H9 (cell line): ENCODE data around the gene CD300LD. TPM values are rescaled to one million over a fixed set of nuclear protein-coding genes. Genes with fewer than 3 reads are reported as not detected.

Experiments used
- DNase-seq: peaks from one replicate; pipeline ENCODE4 v3.0.0-alpha.2; 2017
- H2AFZ ChIP-seq: one replicate; pipeline ENCODE4 v1.6.1; 2013; ENCODE audit warnings: mild to moderate bottlenecking, low read length, control low read depth, moderate library complexity
- H2AK5ac ChIP-seq: 2 replicates; pipeline ENCODE4 v1.6.1; 2013; ENCODE audit warnings: low read length, control low read depth, mixed read lengths; ENCODE audit not compliant: insufficient read length
- H2BK120ac ChIP-seq: one replicate; pipeline ENCODE4 v1.6.1; 2013; ENCODE audit warnings: low read depth, mild to moderate bottlenecking, low read length, control low read depth, inconsistent platforms; ENCODE audit not compliant: poor library complexity, severe bottlenecking
- H2BK12ac ChIP-seq: 2 replicates; pipeline ENCODE4 v1.6.1; 2013; ENCODE audit warnings: low read length, control low read depth, mixed read lengths, low read depth; ENCODE audit not compliant: insufficient read length
- H2BK15ac ChIP-seq: 2 replicates; pipeline ENCODE4 v1.6.1; 2013; ENCODE audit warnings: low read depth, low read length, control low read depth
- H2BK20ac ChIP-seq: one replicate; pipeline ENCODE4 v1.6.1; 2013; ENCODE audit warnings: low read depth, mild to moderate bottlenecking, low read length, control low read depth, inconsistent platforms; ENCODE audit not compliant: poor library complexity, severe bottlenecking
- H2BK5ac ChIP-seq: 2 replicates; pipeline ENCODE4 v1.6.1; 2013; ENCODE audit warnings: low read length, control low read depth, mixed read lengths; ENCODE audit not compliant: insufficient read length
- H3K14ac ChIP-seq: 2 replicates; pipeline ENCODE4 v1.6.1; 2013; ENCODE audit warnings: low read length, control low read depth; ENCODE audit not compliant: insufficient read depth
- H3K18ac ChIP-seq: 2 replicates; pipeline ENCODE4 v1.6.1; 2013; ENCODE audit warnings: low read depth, mild to moderate bottlenecking, mixed read lengths, low read length, control low read depth; ENCODE audit not compliant: insufficient read length
- H3K23ac ChIP-seq: 2 replicates; pipeline ENCODE4 v1.6.1; 2013; ENCODE audit warnings: low read length, control low read depth, mixed read lengths, low read depth; ENCODE audit not compliant: insufficient read length
- H3K23me2 ChIP-seq: 2 replicates; pipeline ENCODE4 v1.6.1; 2013; ENCODE audit warnings: low read depth, mild to moderate bottlenecking, mixed read lengths, low read length, control low read depth; ENCODE audit not compliant: insufficient read length, poor library complexity, severe bottlenecking
- H3K27ac ChIP-seq: 2 replicates; pipeline ENCODE4 v1.5.1; 2013; ENCODE audit warnings: low read length, control low read depth, mixed read lengths, low read depth; ENCODE audit not compliant: insufficient read length
- H3K27me3 ChIP-seq: 2 replicates; pipeline ENCODE4 v1.6.1; 2013; ENCODE audit warnings: low read length, control low read depth, inconsistent platforms; ENCODE audit not compliant: insufficient read depth
- H3K4ac ChIP-seq: 2 replicates; pipeline ENCODE4 v1.6.1; 2013; ENCODE audit warnings: low read depth, mild to moderate bottlenecking, control low read depth, inconsistent platforms, low read length, moderate library complexity
- H3K4me1 ChIP-seq: 2 replicates; pipeline ENCODE4 v1.6.1; 2013; ENCODE audit warnings: low read length, control low read depth, inconsistent platforms; ENCODE audit not compliant: insufficient read depth
- H3K4me2 ChIP-seq: 2 replicates; pipeline ENCODE4 v1.6.1; 2013; ENCODE audit warnings: low read length, control low read depth, mixed read lengths; ENCODE audit not compliant: insufficient read length, insufficient read depth
- H3K56ac ChIP-seq: 2 replicates; pipeline ENCODE4 v1.6.1; 2013; ENCODE audit warnings: low read depth, mild to moderate bottlenecking, mixed read lengths, low read length, control low read depth; ENCODE audit not compliant: insufficient read length
- H3K79me1 ChIP-seq: 2 replicates; pipeline ENCODE4 v1.6.1; 2013; ENCODE audit warnings: low read depth, mild to moderate bottlenecking, moderate library complexity, low read length, control low read depth, inconsistent platforms; ENCODE audit not compliant: insufficient read depth, poor library complexity, severe bottlenecking
- H3K79me2 ChIP-seq: 2 replicates; pipeline ENCODE4 v1.6.1; 2013; ENCODE audit warnings: low read length, control low read depth, inconsistent platforms; ENCODE audit not compliant: insufficient read depth
- H3K9ac ChIP-seq: 2 replicates; pipeline ENCODE4 v1.6.1; 2013; ENCODE audit warnings: low read length, control low read depth, mixed read lengths; ENCODE audit not compliant: insufficient read length; ENCODE audit errors: extremely low read depth
- H3K9me3 ChIP-seq: one replicate; pipeline ENCODE4 v1.6.1; 2013; ENCODE audit warnings: low read depth, low read length, inconsistent platforms; ENCODE audit not compliant: control insufficient read depth
- H3T11ph ChIP-seq: one replicate; pipeline ENCODE4 v1.6.1; 2013; ENCODE audit warnings: mild to moderate bottlenecking, low read length, control low read depth, inconsistent platforms
- H4K20me1 ChIP-seq: one replicate; pipeline ENCODE4 v1.6.1; 2013; ENCODE audit not compliant: control insufficient read depth, insufficient read length, insufficient read depth
- H4K5ac ChIP-seq: 2 replicates; pipeline ENCODE4 v1.6.1; 2013; ENCODE audit warnings: low read depth, mild to moderate bottlenecking, mixed read lengths, low read length, control low read depth; ENCODE audit not compliant: insufficient read length
- H4K8ac ChIP-seq: replicated peaks from 2 replicates; pipeline ENCODE4 v1.6.1; 2013; ENCODE audit warnings: low read length, control low read depth, mixed read lengths, low read depth; ENCODE audit not compliant: insufficient read length
- H4K91ac ChIP-seq: 2 replicates; pipeline ENCODE4 v1.6.1; 2013; ENCODE audit warnings: low read depth, mild to moderate bottlenecking, moderate library complexity, mixed read lengths, low read length, control low read depth; ENCODE audit not compliant: insufficient read length
- H3K27ac Mint-ChIP-seq, 3 experiments: 2 replicates in 2 of 3; 3 replicates in 1 of 3; pipeline ENCODE4 v1.8.0; 2020 to 2021; ENCODE audit warnings: mixed read lengths in 3 of 3, mild to moderate bottlenecking in 1 of 3, moderate library complexity in 1 of 3
- H3K27me3 Mint-ChIP-seq: 2 replicates; pipeline ENCODE4 v1.8.0; 2021; ENCODE audit warnings: low read depth, mild to moderate bottlenecking, moderate library complexity, mixed read lengths
- H3K36me3 Mint-ChIP-seq, 3 experiments: 2 replicates in 2 of 3; 3 replicates in 1 of 3; pipeline ENCODE4 v1.8.0; 2020 to 2021; ENCODE audit warnings: low read depth in 3 of 3, mixed read lengths in 3 of 3; ENCODE audit not compliant: insufficient read depth in 1 of 3
- H3K4me1 Mint-ChIP-seq, 2 experiments: 2 replicates each; pipeline ENCODE4 v1.8.0; 2020; ENCODE audit warnings: mixed read lengths in 2 of 2
- H3K4me3 Mint-ChIP-seq, 2 experiments: 2 replicates in 1 of 2; 3 replicates in 1 of 2; pipeline ENCODE4 v1.8.0; 2020 to 2021; ENCODE audit warnings: mild to moderate bottlenecking in 2 of 2, mixed read lengths in 2 of 2, moderate library complexity in 1 of 2
- H3K9me3 Mint-ChIP-seq, 2 experiments: 2 replicates in 1 of 2; 3 replicates in 1 of 2; pipeline ENCODE4 v1.8.0; 2020; ENCODE audit warnings: mild to moderate bottlenecking in 2 of 2, mixed read lengths in 2 of 2, moderate library complexity in 1 of 2
- WGBS: extraction: QIAGEN DNeasy Blood & Tissue Kit; methylation state at CpG from one replicate; pipeline ENCODE4 v1.1.7; 2013; ENCODE audit warnings: missing lambda C conversion rate, low lambda C conversion rate, mixed read lengths; ENCODE audit not compliant: insufficient read length; ENCODE audit errors: extremely low coverage; 5-methylcytosine and 5-hydroxymethylcytosine counted together
- total RNA-seq: library from RNA; stranded (reverse); gene quantifications from 2 replicates; pipeline ENCODE4 v1.2.1, GENCODE V29; 2021
- TF ChIP-seq, protein P1 (sequence below): fragments of 200-600 bp; sonication (generic); conservative IDR thresholded peaks from 3 replicates; pipeline ENCODE4 v1.8.0; 2021; ENCODE audit warnings: antibody characterized with exemption, mild to moderate bottlenecking

CD300LD gene
- total RNA-seq, 1 experiment from 2014 or later: not detected

DNA sequence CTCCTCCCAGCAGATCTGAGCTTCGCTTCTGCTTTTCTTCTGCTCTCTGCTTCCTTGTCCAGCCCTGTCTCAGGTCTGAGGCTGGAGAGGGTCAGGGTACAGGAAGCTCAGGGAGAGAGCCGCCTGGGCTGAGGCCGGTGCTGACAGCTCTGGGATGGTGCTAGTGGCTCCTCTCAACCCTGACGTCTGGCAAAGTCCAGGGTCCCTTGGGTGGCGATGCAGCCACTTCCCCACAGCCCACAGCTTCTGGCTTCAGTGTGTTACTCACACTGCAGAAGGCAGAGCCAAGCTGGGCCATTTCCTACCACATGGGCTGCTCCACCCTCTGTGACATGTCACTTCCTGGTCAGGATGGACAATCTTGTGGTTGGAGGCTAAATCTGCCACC is 46.2 kb downstream of the CD300LD start, which contains the start of gene CD300C:
Gene CD300C, minus strand, starts transcription at position 273 of the 388 bp plus-strand sequence. CDS start 333 bp downstream, outside the sequence.
- Histone ChIP-seq H2BK20ac (no peak within 1 kb of the TSS), H3K9ac (no peak within 1 kb of the TSS), H3K23me2 (no peaks in the 10 kb centered on the region), H4K20me1 (no peaks in the 10 kb centered on the region), H3K9me3 (no peaks in the 10 kb centered on the region), H4K8ac (no peak within 1 kb of the TSS), H3K18ac (peak within 1 kb of the TSS; percentile 73), H4K91ac (no peak within 1 kb of the TSS), H3K27ac (no peak within 1 kb of the TSS), H3K79me2 (no peaks in the 10 kb centered on the region), H2AFZ (no peak within 1 kb of the TSS), H3K4me1 (no peaks in the 10 kb centered on the region), H2BK12ac (no peak within 1 kb of the TSS), H3K4ac (no peak within 1 kb of the TSS), H3T11ph (no peak within 1 kb of the TSS), H3K56ac (no peak within 1 kb of the TSS), H2BK120ac (no peak within 1 kb of the TSS), H2BK5ac (no peak within 1 kb of the TSS), H2BK15ac (no peak within 1 kb of the TSS), H3K79me1 (no peaks in the 10 kb centered on the region), H2AK5ac (no peak within 1 kb of the TSS), H4K5ac (no peak within 1 kb of the TSS), H3K23ac (no peak within 1 kb of the TSS), H3K14ac (no peak within 1 kb of the TSS; the same call in 1 of the 2 replicates), H3K27me3 (no peaks in the 10 kb centered on the region), H3K4me2 (no peak within 1 kb of the TSS)
- no peak for DNase-seq
- Mint-ChIP-seq H3K27ac (peak within 1 kb of the TSS in 1 of 3 experiments; percentile 88; a peak in 2 of 7 replicates), H3K27me3 (peaks cover 17% of the 10 kb centered on the region), H3K4me3 (no peak within 1 kb of the TSS), H3K9me3 (peaks cover 0 to 2% of the 10 kb centered on the region in 2 experiments; a peak in 1 of 5 replicates), H3K4me1 (no peaks in the 10 kb centered on the region), H3K36me3 (no peaks in the 10 kb centered on the region)
- WGBS: no CpG with 5 or more reads among the region's 5 CpGs
- TF ChIP-seq, protein P1, sequence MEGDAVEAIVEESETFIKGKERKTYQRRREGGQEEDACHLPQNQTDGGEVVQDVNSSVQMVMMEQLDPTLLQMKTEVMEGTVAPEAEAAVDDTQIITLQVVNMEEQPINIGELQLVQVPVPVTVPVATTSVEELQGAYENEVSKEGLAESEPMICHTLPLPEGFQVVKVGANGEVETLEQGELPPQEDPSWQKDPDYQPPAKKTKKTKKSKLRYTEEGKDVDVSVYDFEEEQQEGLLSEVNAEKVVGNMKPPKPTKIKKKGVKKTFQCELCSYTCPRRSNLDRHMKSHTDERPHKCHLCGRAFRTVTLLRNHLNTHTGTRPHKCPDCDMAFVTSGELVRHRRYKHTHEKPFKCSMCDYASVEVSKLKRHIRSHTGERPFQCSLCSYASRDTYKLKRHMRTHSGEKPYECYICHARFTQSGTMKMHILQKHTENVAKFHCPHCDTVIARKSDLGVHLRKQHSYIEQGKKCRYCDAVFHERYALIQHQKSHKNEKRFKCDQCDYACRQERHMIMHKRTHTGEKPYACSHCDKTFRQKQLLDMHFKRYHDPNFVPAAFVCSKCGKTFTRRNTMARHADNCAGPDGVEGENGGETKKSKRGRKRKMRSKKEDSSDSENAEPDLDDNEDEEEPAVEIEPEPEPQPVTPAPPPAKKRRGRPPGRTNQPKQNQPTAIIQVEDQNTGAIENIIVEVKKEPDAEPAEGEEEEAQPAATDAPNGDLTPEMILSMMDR: no peak
